HG03060 (cell line): ENCODE data around the gene LSMEM2.
"Not testable (repeated sequence)": the region's sequence is repeated elsewhere in the genome, so short reads cannot be mapped to it uniquely, and the experiment has no call there.

Experiments
- ATAC-seq: cut with Tn5 transposase; IDR thresholded peaks from one replicate; pipeline ENCODE4 v1.9.1; 2021; ENCODE audit warnings: low read depth, moderate number of reproducible peaks; ENCODE audit not compliant: unreplicated experiment

Gene LSMEM2

GRCh38 chr3:50275141-50275995 is 3.5 kb upstream of the LSMEM2 start:
- no peak for ATAC-seq

DNA sequence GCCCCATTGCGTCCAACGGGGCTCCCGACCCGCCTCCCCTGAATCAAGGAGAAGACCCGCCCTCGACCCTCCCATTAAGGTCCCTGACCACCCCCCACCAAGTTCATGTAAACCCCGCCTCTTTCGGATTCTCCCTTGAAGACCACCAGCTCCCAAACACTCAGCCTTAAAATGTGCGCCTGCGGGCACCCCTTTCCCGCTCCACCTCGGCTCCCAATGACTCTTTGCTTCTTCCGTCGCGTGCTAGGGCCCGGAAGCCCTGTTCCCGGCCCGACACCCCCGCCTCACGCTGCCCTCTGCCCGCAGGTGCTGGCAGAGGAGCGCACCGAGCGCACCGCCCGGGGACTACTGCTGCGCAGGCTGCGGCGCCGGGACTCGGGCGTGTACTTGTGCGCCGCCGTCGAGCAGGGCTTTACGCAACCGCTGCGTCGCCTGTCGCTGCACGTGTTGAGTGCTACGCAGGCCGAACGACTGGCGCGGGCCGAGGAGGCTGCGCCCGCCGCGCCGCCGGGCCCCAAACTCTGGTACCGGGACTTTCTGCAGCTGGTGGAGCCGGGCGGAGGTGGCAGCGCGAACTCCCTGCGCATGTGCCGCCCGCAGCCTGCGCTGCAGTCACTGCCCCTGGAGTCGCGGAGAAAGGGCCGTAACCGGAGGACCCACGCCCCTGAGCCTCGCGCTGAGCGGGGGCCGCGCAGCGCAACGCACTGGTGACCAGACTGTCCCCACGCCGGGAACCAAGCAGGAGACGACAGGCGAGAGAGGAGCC is 2.7 kb upstream of the LSMEM2 start:
- no peak for ATAC-seq

- ATAC-seq = no peak
Observed at GRCh38 chr3:50276762-50277101, 2.2 kb upstream of the LSMEM2 start.

DNA sequence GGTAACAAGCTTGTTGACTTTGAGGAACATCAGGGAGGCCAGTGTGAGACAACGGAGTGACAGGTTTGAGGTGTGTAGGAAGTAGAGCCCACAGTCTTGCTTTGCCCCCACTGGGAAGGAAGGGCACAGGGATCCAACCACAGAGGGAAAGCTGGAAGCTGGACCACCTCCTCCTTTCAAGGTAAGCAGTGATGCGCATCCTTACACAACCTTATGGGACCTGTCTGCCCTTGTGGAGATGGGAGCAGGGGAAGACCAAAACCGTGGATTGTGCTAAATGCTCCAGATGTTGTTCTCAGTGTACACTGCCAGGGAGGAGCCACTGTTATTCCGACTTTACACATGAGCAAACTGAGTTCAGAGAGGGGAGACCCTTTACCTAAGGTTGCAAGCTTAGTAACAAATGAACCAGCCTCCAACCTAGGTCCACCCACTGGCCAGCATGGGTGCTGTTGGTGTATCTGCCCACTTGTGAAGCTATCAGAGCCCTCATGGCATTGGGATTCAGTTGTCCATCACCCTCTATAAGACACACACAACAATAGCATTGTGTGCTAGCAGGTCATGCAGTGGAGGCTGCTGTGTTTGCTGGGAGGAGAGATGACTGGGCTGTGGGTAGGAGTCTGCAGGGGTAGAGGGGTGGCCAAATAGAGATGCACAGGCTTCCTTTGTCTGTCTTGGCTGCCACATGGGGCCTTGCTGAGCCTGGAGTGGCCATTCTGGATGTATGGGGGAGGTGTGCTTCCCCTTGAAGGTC is 586 bp upstream of the LSMEM2 start:
- ATAC-seq = no peak

- no peak for ATAC-seq
Observed at GRCh38 chr3:50279255-50280016, 549 bp downstream of the LSMEM2 start.

DNA sequence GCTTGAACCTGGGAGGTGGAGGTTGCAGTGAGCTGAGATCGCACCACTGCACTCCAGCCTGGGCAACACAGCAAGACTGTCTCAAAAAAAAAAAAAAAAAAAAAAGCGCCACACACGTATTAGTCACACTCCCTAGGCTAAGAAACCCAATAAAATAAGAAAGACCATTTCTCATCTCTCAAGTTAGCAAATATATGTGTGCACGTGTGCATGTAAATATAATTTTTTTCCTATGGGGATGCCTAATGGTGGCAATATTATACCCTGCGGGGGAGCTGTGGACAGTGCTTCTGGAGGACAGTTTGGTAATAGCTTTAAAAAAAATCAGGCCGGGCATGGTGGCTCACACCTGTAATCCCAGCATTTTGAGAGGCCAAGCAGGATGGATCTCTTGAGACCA is 5.2 kb downstream of the LSMEM2 start:
- not testable (repeated sequence) for ATAC-seq

GRCh38 chr3:50286322-50287227 is 7.7 kb downstream of the LSMEM2 start:
- no peak for ATAC-seq

DNA sequence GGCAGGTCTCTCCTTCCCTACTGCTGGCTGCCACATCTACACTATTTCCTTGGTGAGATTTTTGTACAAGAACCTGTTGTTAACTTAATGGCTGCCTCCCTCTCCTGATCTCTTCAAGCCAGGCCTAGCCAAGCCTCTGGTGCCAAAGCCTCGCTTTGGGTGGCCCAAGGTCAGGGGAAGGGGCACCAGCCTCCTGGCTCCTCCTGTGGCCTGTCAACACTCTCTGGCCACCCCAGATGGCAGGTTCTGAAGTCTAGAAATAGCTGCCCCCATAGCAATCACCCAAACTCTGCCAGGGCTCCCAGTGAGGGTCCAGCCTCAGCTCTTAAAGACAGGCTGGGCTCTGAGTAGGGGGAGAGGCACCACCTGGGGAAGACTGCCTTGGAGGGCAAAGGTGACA is 8.4 kb downstream of the LSMEM2 start:
- no peak for ATAC-seq

DNA sequence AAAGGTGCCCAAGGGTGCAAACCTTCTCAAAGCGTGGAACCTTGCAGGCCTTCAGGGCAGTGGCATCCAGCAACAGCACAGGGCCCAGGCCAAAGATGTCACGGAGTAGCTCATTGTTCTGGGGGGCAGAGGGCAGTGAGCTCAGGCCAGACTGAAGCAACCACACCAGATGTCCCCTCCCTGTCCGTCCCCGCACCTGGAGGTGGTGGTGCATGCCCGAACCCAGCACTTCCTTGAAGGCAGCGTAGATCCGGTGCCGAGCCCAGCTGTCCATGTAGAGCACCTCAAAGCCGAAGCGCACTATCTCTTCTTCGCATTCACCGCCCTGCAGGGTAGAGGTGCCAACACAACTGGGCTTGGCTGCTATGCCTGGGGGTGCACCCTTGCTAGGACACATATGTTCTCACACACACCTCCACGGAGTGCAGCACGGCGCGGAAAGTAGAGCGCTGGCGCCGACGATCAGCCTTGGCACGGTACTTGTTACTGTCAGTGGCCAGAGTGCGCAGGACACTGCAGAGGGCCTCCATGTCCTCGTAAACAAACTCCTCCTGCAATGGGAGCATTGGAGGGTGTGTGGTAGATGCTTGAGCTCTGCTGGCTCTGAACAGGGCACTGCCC is 9.6 kb downstream of the LSMEM2 start:
- ATAC-seq = no peak

DNA sequence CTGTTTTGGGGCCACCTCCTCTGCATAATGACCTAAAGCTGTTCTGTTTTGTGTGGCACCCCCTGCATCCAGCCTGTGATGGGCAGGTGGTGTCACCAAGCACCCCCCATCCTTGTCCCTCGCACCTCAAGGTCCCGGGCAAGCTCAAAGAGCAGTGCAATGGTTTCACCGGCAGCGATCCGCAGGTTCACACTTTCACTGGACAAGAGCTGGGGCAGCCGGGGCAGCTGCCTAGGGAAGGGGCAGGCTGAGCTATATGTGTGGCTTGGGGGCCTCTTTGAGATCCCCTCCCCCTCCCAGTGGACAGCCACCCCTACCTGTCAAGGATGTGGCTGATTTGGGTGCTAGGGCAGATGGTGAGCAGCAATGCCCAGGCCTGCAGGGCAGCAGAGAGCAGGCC is 10.2 kb downstream of the LSMEM2 start:
- no peak for ATAC-seq

- no peak for ATAC-seq
Observed at GRCh38 chr3:50290161-50290641, 11.3 kb downstream of the LSMEM2 start.

DNA sequence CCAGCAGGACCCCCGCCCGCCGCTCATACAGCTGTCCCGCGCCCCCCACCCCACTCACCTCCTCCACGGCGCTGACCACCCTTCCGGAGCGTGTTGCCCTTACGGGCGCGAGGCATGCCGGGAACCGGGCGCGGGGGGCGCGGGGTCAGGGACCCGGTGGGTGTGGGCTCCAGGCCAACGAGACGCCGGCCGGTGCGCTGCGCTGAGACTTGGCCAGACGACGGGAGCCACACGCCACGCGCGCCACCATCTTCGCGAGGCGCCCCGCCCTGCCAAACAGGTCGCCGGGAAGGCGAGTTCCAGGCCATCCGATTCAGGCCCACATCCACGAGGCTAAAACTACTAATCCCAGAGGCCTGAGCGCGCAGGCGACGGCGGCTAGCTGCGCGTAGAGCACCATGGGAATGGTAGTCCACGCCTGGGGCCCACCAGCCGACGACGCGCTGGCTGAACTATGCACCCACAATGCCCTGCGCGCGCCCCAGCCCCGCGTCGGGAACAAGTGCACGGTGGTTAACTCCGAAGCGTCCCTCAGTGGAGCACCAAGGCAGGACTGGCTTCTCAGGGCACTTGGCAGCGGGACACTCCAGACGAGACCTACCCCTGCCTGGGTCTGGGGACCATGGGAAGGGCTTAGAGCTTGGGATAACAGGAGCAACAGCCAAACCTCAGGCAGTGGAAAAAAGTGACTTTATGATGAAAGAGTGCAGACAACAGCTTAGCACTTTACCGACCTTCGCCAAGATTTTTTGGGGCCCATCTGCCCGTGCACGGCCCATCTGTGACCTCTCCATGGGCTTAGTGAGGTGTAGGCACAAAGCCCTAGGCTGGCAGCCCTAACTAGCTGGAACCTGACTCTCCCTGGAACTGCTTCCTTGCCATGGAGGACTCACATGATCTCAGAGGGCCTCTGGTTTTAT is 13.5 kb downstream of the LSMEM2 start, which contains the start of gene IFRD2:
Gene IFRD2 (minus strand): TSS at position 271 of the 920 bp plus-strand sequence. CDS start 155 bp downstream, at position 116.
- peak; percentile 92 for ATAC-seq

DNA sequence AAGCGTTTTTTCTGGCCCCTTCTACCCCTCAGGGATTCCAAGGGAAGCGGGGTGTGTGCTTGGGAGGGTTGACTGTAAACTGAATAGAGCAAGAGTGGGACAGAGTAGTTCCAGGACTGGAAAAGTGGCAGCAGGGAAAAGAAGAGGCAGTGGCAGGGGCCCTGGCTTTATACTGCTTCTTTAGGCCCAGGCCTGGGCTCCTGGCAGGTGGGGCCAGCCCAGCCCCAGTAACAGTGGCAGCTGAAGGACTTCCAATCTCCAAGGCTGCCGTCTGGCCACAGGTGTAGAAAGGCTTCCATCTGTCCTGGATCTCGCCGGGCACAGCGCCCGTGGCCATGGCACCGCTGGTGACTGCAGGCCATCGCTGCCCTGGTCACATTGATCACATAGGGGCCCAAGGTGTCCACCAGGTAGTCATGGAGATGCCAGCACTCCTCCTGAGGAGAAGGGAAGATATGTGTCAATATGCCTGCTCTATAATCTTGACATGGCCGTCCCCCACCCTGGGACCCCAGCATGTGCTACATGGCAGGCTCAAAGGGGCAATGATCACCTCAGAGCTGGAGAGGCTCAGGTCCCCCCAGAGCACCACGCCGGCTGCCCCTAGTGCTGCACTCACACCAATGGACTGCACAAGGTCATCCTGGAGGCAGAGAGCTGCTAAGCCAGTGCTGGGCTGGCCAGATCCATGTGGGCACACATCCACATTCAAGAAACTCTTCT is 14.4 kb downstream of the LSMEM2 start:
- ATAC-seq = no peak

- no peak for ATAC-seq
Observed at GRCh38 chr3:50294089-50294488, 15.2 kb downstream of the LSMEM2 start.

DNA sequence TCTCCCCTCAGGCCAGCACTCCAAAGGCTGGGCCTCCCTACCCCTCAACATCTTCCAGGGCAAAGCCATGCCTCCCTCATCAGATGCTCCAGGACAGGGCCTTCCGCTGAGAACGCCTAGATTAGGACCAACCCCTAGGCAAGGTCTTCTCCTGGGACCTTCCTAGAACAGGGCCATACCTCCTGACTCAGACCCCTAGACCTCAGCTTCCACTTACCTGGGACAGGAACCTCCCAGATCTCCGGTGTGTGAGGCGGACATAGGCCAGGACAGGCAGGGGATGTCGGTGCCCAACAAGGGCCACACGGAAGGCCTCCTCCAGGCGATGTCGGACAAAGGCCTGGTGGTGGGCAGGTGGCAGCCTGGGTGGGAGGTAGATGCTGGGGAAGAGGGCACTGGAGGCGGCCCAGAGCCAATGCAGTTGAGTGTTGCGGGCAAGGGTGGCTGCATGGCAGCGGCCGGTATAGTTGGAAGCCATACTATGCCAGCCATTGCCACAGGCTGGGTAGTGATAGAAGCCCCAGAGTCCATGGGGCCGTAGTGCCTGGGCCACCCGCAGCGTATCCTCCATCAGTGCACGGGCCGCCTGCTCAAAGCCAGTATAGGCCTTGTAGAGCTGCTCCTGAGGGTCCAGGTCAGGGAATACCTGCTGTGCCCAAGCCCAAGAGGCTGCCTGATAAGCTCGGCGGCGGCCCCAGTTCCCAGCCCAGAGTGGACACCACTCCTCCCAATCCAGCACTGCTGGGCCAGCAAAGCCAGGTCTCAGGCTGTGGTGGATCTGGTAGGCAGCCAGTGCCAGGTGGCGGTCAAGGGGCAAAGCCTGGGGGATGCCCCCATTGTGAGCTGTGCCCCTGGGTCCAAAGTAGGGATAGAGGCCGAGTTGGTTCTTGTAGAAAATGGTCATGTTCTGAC is 15.9 kb downstream of the LSMEM2 start:
- ATAC-seq = no peak
